Breast epithelium (tissue), 4 donors: ENCODE results near the gene CXorf65. TPM values are rescaled to one million over a fixed set of nuclear protein-coding genes. Genes with fewer than 3 reads are reported as not detected.

ENCODE experiments used
- DNase-seq, 2 donors: peaks; one replicate each; pipeline ENCODE4 v3.0.0-alpha.2; 2019; ENCODE audit warnings: low spot score in 2 of 2
- H3K27ac ChIP-seq, 2 donors: fragments of 200-600 bp; sonication (generic) in 1 of 2; one replicate each; pipeline ENCODE4 v1.5.1; 2016 to 2019; ENCODE audit warnings: mild to moderate bottlenecking in 1 of 2
- H3K27me3 ChIP-seq, 2 donors: fragments of 200-600 bp; sonication (generic) in 1 of 2; one replicate each; pipeline versions ENCODE4 v1.5.1 to v1.6.0; 2017 to 2019; ENCODE audit warnings: control low read depth in 1 of 2, mild to moderate bottlenecking in 1 of 2
- H3K36me3 ChIP-seq: fragments of 200-600 bp; one replicate; pipeline ENCODE4 v1.5.1; 2019
- H3K4me1 ChIP-seq, 2 donors: fragments of 200-600 bp; sonication (generic); one replicate each; pipeline ENCODE4 v1.5.1; 2016 to 2019; ENCODE audit warnings: control low read depth in 1 of 2
- H3K4me3 ChIP-seq, 3 donors: fragments of 200-600 bp; sonication (generic); 1 replicate in 2 of 3; 2 replicates in 1 of 3; pipeline ENCODE4 v1.5.1; 2016 to 2019; ENCODE audit warnings: mild to moderate bottlenecking in 3 of 3, moderate library complexity in 2 of 3
- H3K9me3 ChIP-seq, 2 donors: fragments of 200-600 bp; sonication (generic) in 1 of 2; one replicate each; pipeline ENCODE4 v1.5.1; 2016 to 2019; ENCODE audit warnings: control low read depth in 1 of 2
- POLR2A ChIP-seq: fragments of 450-650 bp; IDR thresholded peaks from one replicate; pipeline ENCODE4 v1.6.1; 2016; ENCODE audit warnings: antibody characterized with exemption, mild to moderate bottlenecking, moderate library complexity
- POLR2AphosphoS5 ChIP-seq, 3 donors: sonication (generic); formaldehyde crosslinking; IDR thresholded peaks; one replicate each; pipeline ENCODE4 v1.6.1; 2017; ENCODE audit warnings: antibody characterized with exemption in 3 of 3
- intact Hi-C: fragments of 100-400 bp; cut with DNase I; formaldehyde crosslinking; loops from one replicate; pipeline ENCODE4 v1.15.1; 2023; ENCODE audit warnings: low total_unique reads
- total RNA-seq, 3 donors: library from RNA; depleted of rRNA; stranded (reverse); fragments of >200 nt; gene quantifications; one replicate each; pipeline ENCODE4 v1.1.0, GENCODE V29; 2016
- TF ChIP-seq, protein P1 (sequence below), 3 donors: fragments of 450-650 bp; IDR thresholded peaks; one replicate each; pipeline ENCODE4 v1.5.1; 2016 to 2017; ENCODE audit warnings: antibody characterized with exemption in 3 of 3, mild to moderate bottlenecking in 3 of 3, moderate library complexity in 3 of 3

CXorf65 gene
- total RNA-seq, 3 donors from 2014 or later = not detected

DNA sequence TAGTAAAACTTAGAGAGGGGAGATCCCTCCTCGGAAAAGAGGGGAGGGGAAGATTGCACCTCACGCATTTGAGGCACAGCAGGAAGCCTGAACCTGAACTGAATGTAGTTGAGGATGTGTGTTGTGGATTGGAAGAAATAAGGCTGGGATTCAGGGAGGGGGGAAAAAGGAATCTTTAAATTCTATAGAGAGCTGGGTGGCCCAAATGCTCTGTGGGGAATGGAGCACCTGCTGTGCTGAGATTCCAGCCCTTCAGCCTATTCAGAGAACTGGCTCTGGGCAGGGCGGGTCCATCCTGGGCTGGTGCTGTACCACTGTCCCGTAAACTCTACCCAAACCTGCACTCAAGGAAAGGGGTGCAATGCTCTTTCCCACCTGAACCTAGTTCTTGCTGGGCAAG lies 6.8 kb downstream of the CXorf65 start:
- DNase-seq = no peak
- Histone ChIP-seq H3K27me3 (peaks cover 0 to 77% of the 10 kb centered on the region in 2 donors), H3K4me3 (no peak overlapping the region), H3K9me3 (no peaks in the 10 kb centered on the region), H3K4me1 (no peaks in the 10 kb centered on the region), H3K36me3 (no peaks in the 10 kb centered on the region), H3K27ac (no peak overlapping the region)
- intact Hi-C loops = no loop called here
- no peak for TF ChIP-seq POLR2AphosphoS5 (IDR thresholded peaks at IDR 0.05)
- TF ChIP-seq, protein P1, sequence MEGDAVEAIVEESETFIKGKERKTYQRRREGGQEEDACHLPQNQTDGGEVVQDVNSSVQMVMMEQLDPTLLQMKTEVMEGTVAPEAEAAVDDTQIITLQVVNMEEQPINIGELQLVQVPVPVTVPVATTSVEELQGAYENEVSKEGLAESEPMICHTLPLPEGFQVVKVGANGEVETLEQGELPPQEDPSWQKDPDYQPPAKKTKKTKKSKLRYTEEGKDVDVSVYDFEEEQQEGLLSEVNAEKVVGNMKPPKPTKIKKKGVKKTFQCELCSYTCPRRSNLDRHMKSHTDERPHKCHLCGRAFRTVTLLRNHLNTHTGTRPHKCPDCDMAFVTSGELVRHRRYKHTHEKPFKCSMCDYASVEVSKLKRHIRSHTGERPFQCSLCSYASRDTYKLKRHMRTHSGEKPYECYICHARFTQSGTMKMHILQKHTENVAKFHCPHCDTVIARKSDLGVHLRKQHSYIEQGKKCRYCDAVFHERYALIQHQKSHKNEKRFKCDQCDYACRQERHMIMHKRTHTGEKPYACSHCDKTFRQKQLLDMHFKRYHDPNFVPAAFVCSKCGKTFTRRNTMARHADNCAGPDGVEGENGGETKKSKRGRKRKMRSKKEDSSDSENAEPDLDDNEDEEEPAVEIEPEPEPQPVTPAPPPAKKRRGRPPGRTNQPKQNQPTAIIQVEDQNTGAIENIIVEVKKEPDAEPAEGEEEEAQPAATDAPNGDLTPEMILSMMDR (IDR thresholded peaks at IDR 0.05) = no peak
- no peak for TF ChIP-seq POLR2A

DNA sequence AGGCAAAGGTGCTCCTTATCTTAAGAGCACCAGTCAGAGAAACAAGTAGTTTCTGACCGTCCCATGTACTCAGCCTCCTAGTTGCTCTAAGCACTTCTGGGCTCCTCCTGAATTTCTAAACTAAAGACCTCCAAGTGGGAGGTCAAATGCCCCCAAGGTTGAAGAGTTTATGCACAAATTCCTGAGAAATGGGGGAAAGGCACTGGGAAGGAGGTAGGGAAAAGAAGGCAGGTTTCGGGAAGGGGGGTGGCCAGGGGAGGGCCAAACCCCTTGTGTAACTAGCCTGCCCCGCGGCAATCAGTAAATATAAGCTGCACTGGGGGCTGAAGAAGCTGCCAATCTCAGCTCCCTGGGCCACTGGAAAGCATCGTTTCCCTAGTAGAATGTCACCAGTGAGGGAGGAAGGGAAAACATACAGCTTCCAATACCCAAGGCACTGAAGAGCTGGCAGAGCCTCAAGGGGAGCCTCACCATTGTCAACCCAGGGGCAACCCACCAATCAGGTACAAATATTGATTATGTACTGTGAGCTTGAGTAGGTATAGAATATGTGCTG lies 7.5 kb downstream of the CXorf65 start:
- TF ChIP-seq POLR2A (no peak), POLR2AphosphoS5 (IDR thresholded peaks at IDR 0.05) (no peak)
- peaks cover 0 to 78% of the 10 kb centered on the region in 2 donors for H3K27me3 ChIP-seq
- intact Hi-C loops = no loop called here
- no peak for DNase-seq
- no peaks in the 10 kb centered on the region for H3K9me3 ChIP-seq
- peak overlapping the region in 1 of 3 donors; percentile 62 for H3K4me3 ChIP-seq
- H3K27ac ChIP-seq = peak overlapping the region in 1 of 2 donors; percentile 9
- H3K4me1 ChIP-seq = no peaks in the 10 kb centered on the region
- no peaks in the 10 kb centered on the region for H3K36me3 ChIP-seq

- DNase-seq = peak in 1 of 2 donors; percentile 51
- TF ChIP-seq, protein P1 (IDR thresholded peaks at IDR 0.05) = peak in 1 of 3 donors; percentile 13
- TF ChIP-seq POLR2AphosphoS5 (IDR thresholded peaks at IDR 0.05) = no peak
- no peak for TF ChIP-seq POLR2A
- H3K4me1 ChIP-seq = no peaks in the 10 kb centered on the region
- intact Hi-C loops = no loop called here
- H3K4me3 ChIP-seq = peak overlapping the region in 1 of 3 donors; percentile 62
- no peak overlapping the region for H3K27ac ChIP-seq
- no peaks in the 10 kb centered on the region for H3K9me3 ChIP-seq
- H3K36me3 ChIP-seq = no peaks in the 10 kb centered on the region
- H3K27me3 ChIP-seq = peaks cover 0 to 73% of the 10 kb centered on the region in 2 donors
These were observed 8.2 kb downstream of the CXorf65 start for GRCh38 chrX:71098302-71098701.

GRCh38 chrX:71096760-71097032 lies 9.8 kb downstream of the CXorf65 start:
- H3K9me3 ChIP-seq = no peaks in the 10 kb centered on the region
- peak overlapping the region; percentile 80 to 85 for H3K27ac ChIP-seq
- H3K36me3 ChIP-seq = no peaks in the 10 kb centered on the region
- no peak for DNase-seq
- no peak for TF ChIP-seq POLR2A
- TF ChIP-seq, protein P1 (IDR thresholded peaks at IDR 0.05) = no peak
- TF ChIP-seq POLR2AphosphoS5 (IDR thresholded peaks at IDR 0.05) = no peak
- peak overlapping the region; percentile 56 to 73 (median 62) for H3K4me3 ChIP-seq
- intact Hi-C loops = no loop called here
- no peaks in the 10 kb centered on the region for H3K4me1 ChIP-seq
- peaks cover 0 to 61% of the 10 kb centered on the region in 2 donors for H3K27me3 ChIP-seq

DNA sequence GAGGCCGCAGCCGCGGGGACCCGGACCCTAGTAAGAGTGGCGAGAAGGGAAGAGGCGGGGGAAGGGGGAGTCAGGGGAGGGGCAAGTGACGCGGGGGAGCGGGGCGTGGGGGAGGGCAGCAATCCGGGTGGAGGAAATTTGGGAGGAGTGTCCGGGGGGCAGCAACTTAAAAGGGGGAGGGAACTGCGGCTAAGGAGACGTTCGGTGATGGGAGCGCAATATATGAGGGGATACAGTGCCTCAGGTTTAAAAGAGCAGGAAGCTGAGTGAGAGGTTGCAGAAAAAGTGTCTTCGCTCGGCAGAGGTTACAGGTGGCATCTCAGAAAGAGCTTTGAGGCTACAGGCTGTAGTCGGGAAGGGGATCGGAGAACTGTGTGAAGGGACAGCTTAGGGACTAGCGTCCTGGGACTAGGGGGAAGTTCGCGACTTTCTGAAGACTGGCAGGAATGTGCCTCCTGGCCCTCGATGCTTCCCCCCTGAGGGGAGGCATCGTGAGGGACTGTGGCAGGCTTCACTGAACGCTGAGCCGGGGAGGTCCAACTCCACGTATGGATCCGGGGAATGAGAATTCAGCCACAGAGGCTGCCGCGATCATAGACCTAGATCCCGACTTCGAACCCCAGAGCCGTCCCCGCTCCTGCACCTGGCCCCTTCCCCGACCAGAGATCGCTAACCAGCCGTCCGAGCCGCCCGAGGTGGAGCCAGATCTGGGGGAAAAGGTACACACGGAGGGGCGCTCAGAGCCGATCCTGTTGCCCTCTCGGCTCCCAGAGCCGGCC lies 10.4 kb downstream of the CXorf65 start:
- peak in 1 of 2 donors; percentile 56 for DNase-seq
- Histone ChIP-seq H3K27me3 (peaks cover 0 to 56% of the 10 kb centered on the region in 2 donors), H3K9me3 (no peaks in the 10 kb centered on the region), H3K36me3 (no peaks in the 10 kb centered on the region), H3K27ac (peak overlapping the region; percentile 80 to 85), H3K4me1 (no peaks in the 10 kb centered on the region), H3K4me3 (peak overlapping the region; percentile 56 to 73 (median 62))
- TF ChIP-seq, protein P1 (IDR thresholded peaks at IDR 0.05) = no peak
- TF ChIP-seq POLR2AphosphoS5 (IDR thresholded peaks at IDR 0.05) (no peak), POLR2A (no peak)
- intact Hi-C loops = no loop called here
